Stimulated activated CD4-positive, alpha-beta T cell treated with anti-CD3 and anti-CD28 coated beads, Interleukin-1b, Interleukin-23, amount 100 ng/mL, for 48 hours (primary cell): ENCODE results near the gene BEST1.
"Not testable (repeated sequence)": the region's sequence is repeated elsewhere in the genome, so short reads cannot be mapped to it uniquely, and the experiment has no call there.

ENCODE experiments used
- DNase-seq: peaks from one replicate; pipeline ENCODE4 v3.0.0-alpha.2; 2020

Gene BEST1

DNA sequence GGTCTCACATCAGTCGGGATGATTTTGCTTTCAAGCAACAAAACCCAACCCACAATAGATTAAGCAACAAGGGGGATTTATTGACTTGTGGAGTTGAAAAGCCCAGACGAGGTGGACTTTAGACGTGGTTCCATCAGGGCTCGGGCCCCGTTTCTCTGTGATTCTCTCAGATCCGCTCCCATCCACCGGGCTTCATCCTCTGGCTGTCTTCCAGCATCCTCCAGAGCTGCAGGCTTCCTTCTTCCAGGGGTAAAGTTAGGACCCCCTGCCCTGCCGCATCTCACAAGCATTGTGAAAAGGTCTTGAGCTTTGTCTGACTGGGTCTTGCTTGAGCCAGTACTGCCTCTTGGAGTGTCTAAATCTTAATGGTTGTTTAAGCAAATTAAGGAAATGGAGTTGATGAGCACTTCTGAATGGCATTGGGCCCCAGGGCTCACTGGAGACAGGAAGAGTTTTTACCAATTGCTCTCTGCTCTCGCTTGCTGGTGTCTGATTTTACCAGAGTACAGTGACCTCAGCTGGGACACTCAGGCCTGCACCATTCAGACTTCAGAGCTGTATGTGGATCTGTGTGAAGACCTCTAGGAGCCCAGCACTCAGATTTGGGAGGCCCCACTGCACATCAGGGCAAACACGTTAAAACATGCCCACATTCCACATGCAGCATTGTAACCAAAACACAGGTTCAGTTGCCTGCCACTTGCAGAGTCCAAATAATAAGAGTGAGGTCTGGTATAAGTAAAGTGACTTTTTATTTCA, 30.8 kb downstream of the BEST1 start:
- no peak for DNase-seq

DNA sequence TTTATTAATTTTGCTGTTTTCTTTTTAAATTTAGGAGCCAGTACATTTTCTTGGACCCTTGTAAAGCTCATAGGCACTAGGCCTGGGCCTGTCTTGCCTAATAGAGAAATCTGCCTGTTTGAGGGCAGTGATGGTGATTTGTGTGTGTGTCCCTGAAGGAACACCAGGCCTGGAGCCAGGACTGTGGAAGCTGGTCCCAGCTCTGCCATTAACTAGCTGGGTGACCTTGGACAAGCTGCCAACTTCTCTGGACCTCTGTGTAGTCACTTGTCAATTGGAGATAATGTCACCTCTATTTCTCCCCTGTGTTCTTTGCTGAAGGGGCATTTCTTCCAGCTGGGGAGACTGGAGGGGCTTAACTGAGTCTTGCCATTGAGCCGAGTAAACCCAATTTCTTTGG, 33.3 kb downstream of the BEST1 start:
- no peak for DNase-seq

DNA sequence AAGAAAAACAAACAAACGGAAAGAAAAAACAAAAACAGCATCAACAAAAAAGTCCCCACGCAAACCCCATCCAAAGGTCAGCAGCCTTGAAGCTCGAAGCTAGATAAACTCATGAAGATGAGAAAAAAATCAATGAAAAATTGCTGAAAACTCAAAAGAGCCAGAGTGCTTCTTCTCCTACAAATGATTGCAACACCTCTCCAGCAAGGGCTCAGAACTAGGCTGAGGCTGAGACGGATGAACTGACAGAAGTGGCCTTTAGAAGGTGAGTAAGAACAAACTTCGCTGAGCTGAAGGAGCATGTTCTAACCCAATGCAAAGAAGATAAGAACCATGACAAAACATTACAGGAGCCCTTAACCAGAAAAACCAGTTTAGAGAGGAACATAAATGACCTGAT, 35.7 kb downstream of the BEST1 start:
- DNase-seq, result no peak

DNA sequence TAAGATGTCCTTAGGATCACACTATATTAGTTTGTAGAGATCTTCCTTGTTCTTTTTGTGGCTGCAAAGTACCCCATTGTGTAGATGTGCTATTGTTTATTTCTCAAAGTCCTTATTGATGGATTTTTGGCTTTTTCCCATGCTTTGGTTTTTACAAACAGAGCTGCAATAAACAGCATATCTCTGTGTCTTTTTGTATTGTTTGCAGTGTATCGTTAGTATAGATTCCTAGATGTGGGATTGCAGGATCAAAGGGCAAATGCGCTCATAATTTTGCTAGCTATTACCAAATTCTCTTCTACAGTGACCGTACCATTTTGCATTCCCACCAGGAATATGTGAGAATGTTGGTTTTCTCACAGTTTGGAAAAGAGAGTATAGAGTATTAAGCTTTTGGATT, 44.8 kb downstream of the BEST1 start:
- DNase-seq, result no peak

DNA sequence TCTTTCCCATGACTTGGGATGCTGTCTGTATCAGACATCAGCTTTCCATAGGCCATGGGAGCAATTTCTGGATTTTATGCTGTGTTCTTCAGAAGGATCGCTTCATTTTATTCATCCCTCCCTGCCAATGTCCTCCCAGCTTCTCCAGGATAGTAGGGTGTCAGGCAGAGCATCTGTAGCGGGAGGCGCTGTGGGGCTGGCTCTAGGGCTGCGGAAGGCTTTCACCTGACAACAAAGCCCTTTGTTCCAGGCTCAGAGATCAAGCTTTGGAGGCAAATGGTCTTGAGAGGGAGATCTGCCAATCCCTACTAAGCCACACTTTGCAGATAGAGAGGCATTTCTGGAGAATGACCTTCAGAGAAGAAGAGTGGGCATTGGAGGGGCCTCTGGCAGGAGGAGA, 46.8 kb downstream of the BEST1 start:
- DNase-seq, result no peak

DNA sequence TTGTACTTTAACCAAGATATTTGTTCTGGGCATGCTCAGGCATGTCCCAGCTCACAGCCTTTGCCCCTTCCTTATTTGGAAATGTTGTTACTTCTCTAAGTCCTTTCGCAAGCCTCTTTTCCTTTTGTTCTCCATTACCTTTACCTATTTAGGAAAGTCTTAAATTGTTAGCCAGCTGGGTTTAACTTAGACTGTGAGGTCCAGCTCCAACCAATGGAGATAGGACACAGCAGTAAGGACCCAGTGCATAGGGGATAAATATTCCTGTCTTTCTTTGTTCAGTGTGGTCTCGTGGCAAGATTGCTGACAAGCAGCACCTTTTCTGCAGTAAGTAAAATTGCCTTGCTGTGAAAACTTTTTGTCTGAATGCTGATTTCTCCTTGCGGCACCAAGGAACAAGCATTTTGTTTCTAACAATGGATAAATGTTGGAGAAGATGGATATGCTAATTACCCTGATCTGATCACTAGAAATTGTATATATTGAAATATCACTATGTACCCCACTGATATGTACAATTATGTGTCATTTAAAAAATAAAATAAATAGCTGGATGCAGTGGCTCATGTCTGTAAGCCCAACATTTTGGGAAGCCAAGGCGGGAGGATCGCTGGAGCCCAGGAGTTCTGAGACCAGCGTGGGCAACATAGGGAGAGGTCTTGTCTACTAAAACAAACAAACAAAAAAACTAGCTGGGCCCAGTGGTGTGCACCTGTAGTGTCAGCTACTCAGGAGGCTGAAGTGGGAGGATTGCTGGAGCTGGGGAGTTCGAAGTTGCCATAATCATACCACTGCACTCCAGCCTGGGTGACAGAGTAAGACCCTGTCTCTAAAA, 49.2 kb downstream of the BEST1 start:
- DNase-seq, result no peak

DNA sequence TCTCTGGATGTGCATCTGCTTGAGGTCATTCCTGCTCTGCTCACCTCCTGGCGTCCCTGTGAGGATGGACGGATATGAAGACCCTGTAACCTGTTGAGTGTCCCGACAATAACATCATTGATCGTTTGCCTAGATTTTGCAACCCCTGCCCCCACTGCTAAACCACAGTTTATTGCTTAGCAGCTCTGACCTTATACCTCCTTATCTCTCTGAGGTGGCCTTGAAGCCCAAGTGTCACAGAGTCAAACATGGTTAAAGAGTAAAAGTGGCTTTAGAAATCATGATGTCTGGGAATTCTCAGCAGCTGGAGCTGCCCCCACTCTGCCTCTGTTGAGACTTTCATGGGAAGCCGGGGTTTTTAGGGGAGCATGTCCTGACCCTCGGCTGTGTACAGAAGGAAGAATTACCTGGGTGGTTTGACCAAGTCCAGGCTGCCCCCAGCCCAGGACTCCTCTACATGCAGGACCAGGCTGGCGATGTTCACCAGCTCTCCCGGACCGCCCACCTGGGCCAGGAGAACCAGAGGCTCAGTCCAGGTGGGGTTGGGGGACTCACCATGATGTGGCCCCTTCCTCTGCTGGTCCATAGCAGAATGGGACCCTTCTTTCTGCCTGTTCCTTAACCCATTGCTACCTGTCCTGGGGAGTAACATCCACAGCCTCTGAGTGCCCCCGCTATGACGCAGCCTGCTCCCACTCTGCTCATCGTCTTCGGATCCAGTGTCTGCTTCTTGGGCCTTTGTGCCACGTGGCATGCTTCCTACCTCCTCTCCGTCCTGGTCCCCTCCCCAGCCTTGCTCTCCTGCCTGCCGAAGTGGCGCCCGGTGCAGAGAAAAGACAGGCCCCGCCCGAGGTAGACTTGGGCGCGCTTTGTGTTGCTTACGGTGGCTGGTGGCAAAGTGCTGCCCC, 50.6 kb downstream of the BEST1 start:
- DNase-seq, result no peak

DNA sequence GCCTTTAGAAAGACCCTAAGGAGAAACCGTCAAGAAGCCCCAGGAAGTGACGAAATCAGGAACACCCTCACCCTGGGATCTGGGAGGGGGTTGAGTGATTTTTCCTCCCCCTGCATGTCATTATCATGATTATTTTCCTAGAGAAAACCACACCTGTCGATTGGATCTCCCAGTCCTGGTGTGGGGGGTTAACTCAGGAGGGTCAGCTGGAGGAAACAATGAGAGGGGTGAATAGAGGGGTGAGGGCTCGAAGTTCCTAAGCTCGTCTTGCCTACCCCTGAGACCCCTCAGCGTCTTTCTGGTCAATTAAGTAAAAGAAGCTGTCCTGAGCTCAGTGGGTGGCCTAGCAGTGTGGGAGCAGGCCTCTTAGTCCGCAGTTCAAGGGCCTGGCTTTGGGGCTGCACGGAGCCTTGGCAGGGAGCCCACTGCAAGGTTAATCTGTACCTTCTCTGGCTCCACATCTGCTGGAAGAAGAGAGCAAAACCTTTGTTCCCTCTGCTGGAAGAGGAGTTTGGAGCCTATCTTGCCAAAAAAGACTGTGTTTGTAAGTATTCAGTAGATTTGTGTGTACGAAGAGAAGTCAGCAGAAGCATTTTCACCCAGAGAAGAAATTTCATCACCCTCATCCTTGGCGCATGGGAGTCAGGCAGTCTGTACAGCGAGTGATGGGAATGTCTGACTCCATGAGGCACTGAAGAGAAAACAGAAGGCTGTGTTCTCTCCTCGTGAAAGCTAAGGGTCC, 51.5 kb downstream of the BEST1 start:
- no peak for DNase-seq

DNA sequence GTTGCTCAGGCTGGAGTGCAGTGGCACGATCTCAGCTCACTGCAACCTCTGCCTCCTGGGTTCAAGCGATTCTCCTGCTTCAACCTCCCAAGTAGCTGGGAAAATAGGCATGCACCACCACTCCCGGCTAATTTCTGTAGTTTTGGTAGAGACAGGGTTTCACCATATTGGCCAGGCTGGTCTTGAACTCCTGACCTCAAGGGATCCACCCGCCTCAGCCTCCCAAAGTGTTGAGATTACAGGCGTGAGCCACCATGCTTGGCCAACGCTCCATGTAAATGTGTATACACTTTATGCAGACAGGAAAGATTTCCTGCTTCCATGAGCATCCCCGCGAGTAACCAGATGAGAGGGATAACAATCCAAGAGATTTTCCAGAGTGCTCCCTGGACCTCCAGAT, 52.1 kb downstream of the BEST1 start:
- DNase-seq, result not testable (repeated sequence)

DNA sequence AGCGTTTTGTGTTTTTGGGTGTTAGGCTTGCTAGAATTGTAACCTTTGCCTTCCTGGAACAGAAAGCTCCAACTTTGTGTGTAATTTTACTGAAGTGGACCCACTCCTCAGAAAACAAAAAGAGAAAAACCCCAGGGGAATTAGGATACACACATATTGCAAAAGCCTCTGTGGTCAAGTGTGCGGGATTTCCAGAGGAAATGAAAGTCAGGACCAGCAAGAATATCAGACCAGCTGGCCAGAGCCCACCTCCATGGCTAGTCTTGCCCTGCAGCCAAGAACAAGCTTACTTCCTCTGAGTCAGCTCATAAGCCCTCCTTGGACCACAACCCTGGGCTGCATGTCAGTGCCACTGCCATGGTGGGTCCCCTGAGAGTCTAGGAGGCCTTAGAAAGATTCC, 54.3 kb downstream of the BEST1 start:
- DNase-seq, result no peak

DNA sequence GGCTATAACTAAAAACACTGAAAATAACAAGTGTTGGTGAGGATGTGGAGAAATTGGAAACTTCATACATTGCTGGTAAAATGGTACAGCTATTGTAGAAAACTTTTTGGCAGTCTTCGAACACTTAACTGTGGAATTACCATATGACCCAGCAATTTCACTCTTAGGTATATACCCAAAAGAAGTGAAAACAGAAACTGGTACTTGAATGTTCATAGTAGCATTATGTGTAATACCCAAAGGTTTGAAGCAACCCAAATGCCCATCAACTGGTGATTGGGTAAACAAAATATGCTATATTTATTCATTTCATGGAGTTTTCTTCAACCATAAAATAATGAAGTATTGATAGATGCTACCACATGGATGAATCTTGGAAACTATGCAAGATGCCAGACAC, 58.0 kb downstream of the BEST1 start:
- DNase-seq, result no peak

DNA sequence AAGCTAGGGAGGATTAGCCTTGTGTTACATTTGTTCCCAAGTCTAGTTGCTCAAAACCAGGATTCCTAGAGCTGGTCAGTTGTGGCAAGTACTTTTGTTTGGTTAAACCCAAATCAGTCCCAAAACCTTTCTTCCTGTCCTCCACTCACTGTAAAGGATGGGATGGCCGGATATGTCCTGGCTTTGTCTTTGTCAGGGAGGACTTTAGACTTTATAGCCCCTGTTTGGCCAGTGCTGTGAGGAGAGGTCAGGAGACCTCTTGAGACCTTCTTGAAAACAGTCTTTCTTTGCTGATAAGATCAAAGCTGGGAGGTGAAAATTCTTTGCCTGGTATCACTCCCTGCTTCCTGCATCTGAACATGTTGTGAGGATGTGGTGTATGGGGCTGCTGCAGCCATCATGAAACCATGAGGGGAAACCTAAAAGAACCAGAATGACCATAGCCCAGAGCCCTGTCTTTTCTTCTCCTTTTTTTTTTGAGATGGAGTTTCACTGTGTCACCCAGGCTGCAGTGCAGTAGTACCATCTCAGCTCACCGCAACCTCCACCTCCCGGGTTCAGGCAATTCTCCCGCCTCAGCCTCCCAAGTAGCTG, 60.9 kb downstream of the BEST1 start:
- DNase-seq, result no peak

DNA sequence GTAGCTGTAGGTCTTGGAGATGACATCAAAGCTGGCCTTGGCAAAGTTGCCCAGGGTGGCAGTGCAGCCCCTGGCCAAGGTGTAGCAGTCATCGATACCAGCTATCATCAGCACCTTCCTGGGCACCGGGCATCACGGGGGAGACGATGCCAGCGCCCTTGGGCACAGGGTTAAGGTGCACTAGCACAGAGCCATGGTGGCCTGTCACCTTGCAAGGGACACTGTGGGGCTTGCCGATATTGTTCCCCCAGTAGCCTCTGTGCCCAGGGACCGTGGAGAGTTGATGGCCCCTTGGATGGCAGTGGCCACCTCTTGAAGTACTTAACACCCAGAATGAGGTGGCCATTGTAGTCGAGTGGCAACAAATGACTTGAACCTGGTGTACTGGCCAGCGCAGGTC, 61.7 kb downstream of the BEST1 start:
- DNase-seq, result no peak

DNA sequence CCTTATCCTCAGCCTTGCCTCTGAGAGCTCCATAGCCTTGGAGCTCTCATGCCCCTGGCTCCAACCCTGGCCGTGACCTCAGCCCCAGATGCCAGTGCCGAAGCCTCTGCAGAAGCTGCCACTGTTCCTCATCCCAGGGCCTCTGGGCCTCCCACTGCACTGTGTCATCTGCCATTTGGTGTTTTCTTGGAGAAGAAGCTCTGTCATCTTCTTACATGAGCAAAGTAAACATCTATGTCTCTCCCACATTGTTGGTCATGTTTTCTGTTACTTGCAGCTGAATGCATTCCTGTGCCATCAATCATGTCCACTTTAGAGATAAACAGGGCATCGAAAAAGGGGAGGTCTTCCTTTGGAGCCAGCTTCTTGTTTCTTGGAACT, 62.3 kb downstream of the BEST1 start:
- no peak for DNase-seq

DNA sequence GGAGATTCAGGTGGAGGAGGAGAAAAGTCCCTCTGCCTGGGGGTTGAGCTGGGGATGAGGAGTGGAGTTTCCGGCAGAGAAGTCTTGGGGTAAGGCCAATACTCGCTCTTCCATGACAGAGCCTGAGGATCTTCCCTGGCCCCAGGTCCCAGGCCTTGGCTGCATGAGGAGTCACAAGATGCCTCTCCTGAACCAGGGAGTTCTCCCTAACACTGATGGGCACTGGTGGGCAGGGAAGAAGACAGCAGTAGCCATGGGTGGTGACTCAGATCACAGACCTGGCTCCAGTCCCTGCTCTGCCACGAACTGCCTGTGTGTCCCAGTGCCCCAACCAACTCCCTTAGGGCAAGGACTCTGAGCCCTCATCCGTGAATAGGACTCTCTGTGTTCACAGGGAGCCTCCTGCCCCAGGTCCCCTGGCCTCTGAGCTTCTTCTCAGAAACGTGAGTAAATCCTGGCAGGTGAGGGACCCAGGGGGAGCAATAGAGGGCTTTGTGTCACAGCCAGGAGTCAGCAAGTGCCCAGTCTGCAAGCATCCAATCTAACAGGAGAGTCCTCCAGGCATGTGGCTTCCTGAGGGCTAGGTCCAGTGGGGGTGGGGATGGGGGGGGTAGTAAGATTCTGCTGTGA, 62.8 kb downstream of the BEST1 start:
- DNase-seq, result no peak
